ENCODE measurements around the gene PPP1R3A.

DNA sequence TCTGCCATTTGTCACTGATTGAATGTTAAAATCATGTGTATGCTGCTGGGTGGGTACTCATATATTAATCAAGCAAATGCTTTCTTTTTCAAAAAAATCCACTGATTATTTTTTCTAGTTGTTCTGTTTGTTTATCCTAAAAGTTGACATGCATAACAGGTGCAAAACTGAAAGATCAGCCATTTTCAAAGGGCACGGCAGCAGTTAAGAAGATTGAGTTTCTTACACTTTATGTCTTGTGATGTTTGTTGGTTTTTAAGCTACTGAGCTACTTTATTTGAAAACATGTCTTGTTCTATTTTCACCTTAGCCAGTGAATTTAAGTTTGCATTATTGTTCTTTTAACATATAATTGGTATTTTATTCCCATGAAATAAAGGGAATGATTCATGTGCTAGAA lies 45.8 kb downstream of the PPP1R3A start:
- TF ChIP-seq RAD51 (IDR thresholded peaks at IDR 0.05) (no peak), EZH2 (IDR thresholded peaks at IDR 0.05; ENCODE audit: borderline replicate concordance, control insufficient read depth, low read depth, low read length) (no peak), SP1 (IDR thresholded peaks at IDR 0.05; ENCODE audit: low read depth, low read length) (no peak), ETV6 (conservative IDR thresholded peaks at IDR 0.05 in 1 of 2, IDR thresholded peaks at IDR 0.05 in 1 of 2; ENCODE audit: borderline replicate concordance in 1 of 2, low read depth in 1 of 2) (no peak)
- TF ChIP-seq, protein P1, sequence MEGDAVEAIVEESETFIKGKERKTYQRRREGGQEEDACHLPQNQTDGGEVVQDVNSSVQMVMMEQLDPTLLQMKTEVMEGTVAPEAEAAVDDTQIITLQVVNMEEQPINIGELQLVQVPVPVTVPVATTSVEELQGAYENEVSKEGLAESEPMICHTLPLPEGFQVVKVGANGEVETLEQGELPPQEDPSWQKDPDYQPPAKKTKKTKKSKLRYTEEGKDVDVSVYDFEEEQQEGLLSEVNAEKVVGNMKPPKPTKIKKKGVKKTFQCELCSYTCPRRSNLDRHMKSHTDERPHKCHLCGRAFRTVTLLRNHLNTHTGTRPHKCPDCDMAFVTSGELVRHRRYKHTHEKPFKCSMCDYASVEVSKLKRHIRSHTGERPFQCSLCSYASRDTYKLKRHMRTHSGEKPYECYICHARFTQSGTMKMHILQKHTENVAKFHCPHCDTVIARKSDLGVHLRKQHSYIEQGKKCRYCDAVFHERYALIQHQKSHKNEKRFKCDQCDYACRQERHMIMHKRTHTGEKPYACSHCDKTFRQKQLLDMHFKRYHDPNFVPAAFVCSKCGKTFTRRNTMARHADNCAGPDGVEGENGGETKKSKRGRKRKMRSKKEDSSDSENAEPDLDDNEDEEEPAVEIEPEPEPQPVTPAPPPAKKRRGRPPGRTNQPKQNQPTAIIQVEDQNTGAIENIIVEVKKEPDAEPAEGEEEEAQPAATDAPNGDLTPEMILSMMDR (IDR thresholded peaks at IDR 0.05 in 2 of 3, conservative IDR thresholded peaks at IDR 0.05 in 1 of 3; ENCODE audit: control insufficient read depth in 2 of 3, extremely low read depth in 1 of 3, insufficient read depth in 1 of 3, low read depth in 3 of 3, low read length in 3 of 3): no peak
- TF ChIP-seq, protein P2, sequence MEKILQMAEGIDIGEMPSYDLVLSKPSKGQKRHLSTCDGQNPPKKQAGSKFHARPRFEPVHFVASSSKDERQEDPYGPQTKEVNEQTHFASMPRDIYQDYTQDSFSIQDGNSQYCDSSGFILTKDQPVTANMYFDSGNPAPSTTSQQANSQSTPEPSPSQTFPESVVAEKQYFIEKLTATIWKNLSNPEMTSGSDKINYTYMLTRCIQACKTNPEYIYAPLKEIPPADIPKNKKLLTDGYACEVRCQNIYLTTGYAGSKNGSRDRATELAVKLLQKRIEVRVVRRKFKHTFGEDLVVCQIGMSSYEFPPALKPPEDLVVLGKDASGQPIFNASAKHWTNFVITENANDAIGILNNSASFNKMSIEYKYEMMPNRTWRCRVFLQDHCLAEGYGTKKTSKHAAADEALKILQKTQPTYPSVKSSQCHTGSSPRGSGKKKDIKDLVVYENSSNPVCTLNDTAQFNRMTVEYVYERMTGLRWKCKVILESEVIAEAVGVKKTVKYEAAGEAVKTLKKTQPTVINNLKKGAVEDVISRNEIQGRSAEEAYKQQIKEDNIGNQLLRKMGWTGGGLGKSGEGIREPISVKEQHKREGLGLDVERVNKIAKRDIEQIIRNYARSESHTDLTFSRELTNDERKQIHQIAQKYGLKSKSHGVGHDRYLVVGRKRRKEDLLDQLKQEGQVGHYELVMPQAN (conservative IDR thresholded peaks at IDR 0.05): no peak
- TF ChIP-seq, protein P3, sequence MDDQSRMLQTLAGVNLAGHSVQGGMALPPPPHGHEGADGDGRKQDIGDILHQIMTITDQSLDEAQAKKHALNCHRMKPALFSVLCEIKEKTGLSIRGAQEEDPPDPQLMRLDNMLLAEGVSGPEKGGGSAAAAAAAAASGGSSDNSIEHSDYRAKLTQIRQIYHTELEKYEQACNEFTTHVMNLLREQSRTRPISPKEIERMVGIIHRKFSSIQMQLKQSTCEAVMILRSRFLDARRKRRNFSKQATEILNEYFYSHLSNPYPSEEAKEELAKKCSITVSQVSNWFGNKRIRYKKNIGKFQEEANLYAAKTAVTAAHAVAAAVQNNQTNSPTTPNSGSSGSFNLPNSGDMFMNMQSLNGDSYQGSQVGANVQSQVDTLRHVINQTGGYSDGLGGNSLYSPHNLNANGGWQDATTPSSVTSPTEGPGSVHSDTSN (IDR thresholded peaks at IDR 0.05; ENCODE audit: insufficient replicate concordance, low read depth, low read length): no peak
